IMR-90 (cell line): ENCODE results near the gene PRKN.

Experiments used
- CTCF ChIP-seq: conservative IDR thresholded peaks from 2 replicates; pipeline ENCODE4 v1.5.1; 2012; ENCODE audit warnings: mild to moderate bottlenecking, low read depth, low read length, improper control_type of control experiment
- MAFK ChIP-seq: IDR thresholded peaks from 2 replicates; pipeline ENCODE4 v1.6.1; 2012; ENCODE audit warnings: low read depth, low read length, improper control_type of control experiment
- MXI1 ChIP-seq: IDR thresholded peaks from 2 replicates; pipeline ENCODE4 v1.6.1; 2012; ENCODE audit warnings: low read depth, mild to moderate bottlenecking, low read length, moderate library complexity, borderline replicate concordance
- NFE2L2 ChIP-seq: fragments of 150-350 bp; IDR thresholded peaks from 2 replicates; pipeline ENCODE4 v1.6.1; 2016; ENCODE audit warnings: low read depth, mild to moderate bottlenecking, low read length
- POLR2A ChIP-seq: IDR thresholded peaks from 2 replicates; pipeline ENCODE4 v1.6.1; 2012; ENCODE audit warnings: mild to moderate bottlenecking, low read depth, low read length
- RAD21 ChIP-seq: IDR thresholded peaks from 2 replicates; pipeline ENCODE4 v1.6.1; 2012; ENCODE audit warnings: low read length, improper control_type of control experiment
- RCOR1 ChIP-seq: IDR thresholded peaks from 2 replicates; pipeline ENCODE4 v1.6.1; 2012; ENCODE audit warnings: mild to moderate bottlenecking, low read length, improper control_type of control experiment; ENCODE audit not compliant: insufficient replicate concordance
- RFX5 ChIP-seq: IDR thresholded peaks from 2 replicates; pipeline ENCODE4 v1.8.0; 2012; ENCODE audit warnings: low read depth, mild to moderate bottlenecking, low read length, moderate library complexity

- TF ChIP-seq CTCF (no peak), POLR2A (no peak), MXI1 (no peak), NFE2L2 (no peak), RFX5 (no peak), RAD21 (no peak), RCOR1 (no peak), MAFK (no peak)
Observed at GRCh38 chr6:161481786-161482516, 1245.6 kb downstream of the PRKN start.
